Measurements from ENCODE around the gene OPCML. TPM values are rescaled to one million over a fixed set of nuclear protein-coding genes. Genes with fewer than 3 reads are reported as not detected.

The OPCML gene
- total RNA-seq, 1 experiment from 2014 or later, result 0.13 TPM

DNA sequence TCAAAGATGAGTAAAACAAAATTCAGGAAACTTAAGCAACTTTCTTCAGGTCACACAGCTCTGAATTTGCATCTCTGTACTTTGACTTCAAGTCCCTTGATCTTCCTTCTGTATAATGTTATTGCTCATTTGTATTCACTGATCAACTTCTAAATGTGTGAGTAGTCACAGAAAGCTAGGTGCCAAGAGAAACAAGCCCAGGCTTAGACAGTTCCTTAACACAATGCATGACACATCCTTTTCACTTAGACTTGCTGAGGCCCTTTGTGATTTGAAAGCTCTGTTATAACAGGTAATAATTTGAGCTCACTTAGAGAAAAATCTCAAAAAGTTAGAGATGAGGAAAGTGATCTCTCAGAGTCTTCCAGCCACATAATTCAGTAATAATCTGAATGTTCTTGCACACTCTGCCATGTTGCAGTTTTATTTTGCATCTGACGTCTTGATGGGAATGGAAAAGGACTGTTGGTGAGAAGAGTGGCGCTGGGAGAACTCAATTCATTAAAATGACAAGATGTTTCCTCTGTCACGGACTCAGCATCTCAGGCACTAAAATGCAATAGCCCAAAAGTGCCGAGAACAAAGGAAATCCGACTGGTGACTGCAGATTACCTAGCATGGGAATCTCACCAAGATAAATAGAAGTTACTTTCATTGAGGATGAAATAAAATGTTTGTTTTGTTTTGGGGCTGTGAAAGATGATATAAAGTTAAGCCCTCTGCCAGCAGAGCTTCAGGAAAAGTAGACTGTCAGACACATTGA lies 665.3 kb downstream of the OPCML start:
- CTCF ChIA-PET, result no interaction called here
- intact Hi-C loops (cut with micrococcal nuclease; ENCODE audit: unreplicated experiment), result no loop called here

DNA sequence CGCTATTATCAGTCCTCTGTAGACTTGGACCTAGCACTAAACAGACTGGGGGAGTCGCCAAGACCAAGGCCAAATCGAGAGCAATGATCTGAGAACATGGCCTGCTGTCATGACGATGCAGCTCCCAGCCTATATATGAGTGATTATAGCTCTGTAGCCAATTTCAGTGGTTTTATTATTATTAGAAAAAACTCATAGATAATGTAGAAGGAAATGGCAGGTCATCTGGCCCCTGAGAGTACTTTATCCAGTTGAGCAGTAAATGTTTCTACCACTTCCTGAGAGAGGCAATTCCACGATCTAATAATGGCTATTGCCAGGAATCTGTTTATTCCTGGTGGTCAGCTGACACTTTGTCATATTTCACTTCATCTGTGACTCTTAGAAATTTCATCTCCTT lies 666.7 kb downstream of the OPCML start:
- Histone ChIP-seq H3K27ac (ENCODE audit: low read depth, low read length, poor library complexity, severe bottlenecking) (no peak overlapping the region), H3K9me3 (ENCODE audit: low read depth, low read length, poor library complexity, severe bottlenecking) (no peaks in the 10 kb centered on the region), H3K4me1 (ENCODE audit: insufficient read depth, low read length, poor library complexity, severe bottlenecking) (no peaks in the 10 kb centered on the region), H3K36me3 (ENCODE audit: insufficient read depth, low read length, poor library complexity, severe bottlenecking) (no peaks in the 10 kb centered on the region), H3K4me3 (ENCODE audit: low read depth, low read length, poor library complexity, severe bottlenecking) (no peak overlapping the region), H3K27me3 (replicated peaks; ENCODE audit: insufficient read depth, low read depth, low read length, poor library complexity) (peaks cover 2% of the 10 kb centered on the region)
- TF ChIP-seq, protein P1, sequence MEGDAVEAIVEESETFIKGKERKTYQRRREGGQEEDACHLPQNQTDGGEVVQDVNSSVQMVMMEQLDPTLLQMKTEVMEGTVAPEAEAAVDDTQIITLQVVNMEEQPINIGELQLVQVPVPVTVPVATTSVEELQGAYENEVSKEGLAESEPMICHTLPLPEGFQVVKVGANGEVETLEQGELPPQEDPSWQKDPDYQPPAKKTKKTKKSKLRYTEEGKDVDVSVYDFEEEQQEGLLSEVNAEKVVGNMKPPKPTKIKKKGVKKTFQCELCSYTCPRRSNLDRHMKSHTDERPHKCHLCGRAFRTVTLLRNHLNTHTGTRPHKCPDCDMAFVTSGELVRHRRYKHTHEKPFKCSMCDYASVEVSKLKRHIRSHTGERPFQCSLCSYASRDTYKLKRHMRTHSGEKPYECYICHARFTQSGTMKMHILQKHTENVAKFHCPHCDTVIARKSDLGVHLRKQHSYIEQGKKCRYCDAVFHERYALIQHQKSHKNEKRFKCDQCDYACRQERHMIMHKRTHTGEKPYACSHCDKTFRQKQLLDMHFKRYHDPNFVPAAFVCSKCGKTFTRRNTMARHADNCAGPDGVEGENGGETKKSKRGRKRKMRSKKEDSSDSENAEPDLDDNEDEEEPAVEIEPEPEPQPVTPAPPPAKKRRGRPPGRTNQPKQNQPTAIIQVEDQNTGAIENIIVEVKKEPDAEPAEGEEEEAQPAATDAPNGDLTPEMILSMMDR (conservative IDR thresholded peaks at IDR 0.05; ENCODE audit: low read depth, low read length), result no peak
- no peak for TF ChIP-seq EZH2 (IDR thresholded peaks at IDR 0.05; ENCODE audit: borderline replicate concordance, low read depth, low read length, poor library complexity, severe bottlenecking)
- intact Hi-C loops (cut with micrococcal nuclease; ENCODE audit: unreplicated experiment), result no loop called here
- DNase-seq (ENCODE audit: low spot score), result no peak
- ChIA-PET CTCF (no interaction called here), POLR2A (ENCODE audit: low non-redundant PET) (no interaction called here)
- no TSS peak for BruUV-seq (replicated peaks)

More for the DNA sequence above, 665.3 kb downstream of the OPCML start:
- Histone ChIP-seq H3K4me3 (ENCODE audit: low read depth, low read length, poor library complexity, severe bottlenecking) (no peak overlapping the region), H3K27ac (ENCODE audit: low read depth, low read length, poor library complexity, severe bottlenecking) (no peak overlapping the region), H3K27me3 (replicated peaks; ENCODE audit: insufficient read depth, low read depth, low read length, poor library complexity) (peaks cover 6% of the 10 kb centered on the region), H3K36me3 (ENCODE audit: insufficient read depth, low read length, poor library complexity, severe bottlenecking) (no peaks in the 10 kb centered on the region), H3K9me3 (ENCODE audit: low read depth, low read length, poor library complexity, severe bottlenecking) (no peaks in the 10 kb centered on the region), H3K4me1 (ENCODE audit: insufficient read depth, low read length, poor library complexity, severe bottlenecking) (no peaks in the 10 kb centered on the region)
- POLR2A ChIA-PET (ENCODE audit: low non-redundant PET), result no interaction called here
- BruUV-seq (replicated peaks), result no TSS peak
- TF ChIP-seq EZH2 (IDR thresholded peaks at IDR 0.05; ENCODE audit: borderline replicate concordance, low read depth, low read length, poor library complexity, severe bottlenecking), result no peak
- TF ChIP-seq, protein P1 (conservative IDR thresholded peaks at IDR 0.05; ENCODE audit: low read depth, low read length), result no peak
- no peak for DNase-seq (ENCODE audit: low spot score)

DNA sequence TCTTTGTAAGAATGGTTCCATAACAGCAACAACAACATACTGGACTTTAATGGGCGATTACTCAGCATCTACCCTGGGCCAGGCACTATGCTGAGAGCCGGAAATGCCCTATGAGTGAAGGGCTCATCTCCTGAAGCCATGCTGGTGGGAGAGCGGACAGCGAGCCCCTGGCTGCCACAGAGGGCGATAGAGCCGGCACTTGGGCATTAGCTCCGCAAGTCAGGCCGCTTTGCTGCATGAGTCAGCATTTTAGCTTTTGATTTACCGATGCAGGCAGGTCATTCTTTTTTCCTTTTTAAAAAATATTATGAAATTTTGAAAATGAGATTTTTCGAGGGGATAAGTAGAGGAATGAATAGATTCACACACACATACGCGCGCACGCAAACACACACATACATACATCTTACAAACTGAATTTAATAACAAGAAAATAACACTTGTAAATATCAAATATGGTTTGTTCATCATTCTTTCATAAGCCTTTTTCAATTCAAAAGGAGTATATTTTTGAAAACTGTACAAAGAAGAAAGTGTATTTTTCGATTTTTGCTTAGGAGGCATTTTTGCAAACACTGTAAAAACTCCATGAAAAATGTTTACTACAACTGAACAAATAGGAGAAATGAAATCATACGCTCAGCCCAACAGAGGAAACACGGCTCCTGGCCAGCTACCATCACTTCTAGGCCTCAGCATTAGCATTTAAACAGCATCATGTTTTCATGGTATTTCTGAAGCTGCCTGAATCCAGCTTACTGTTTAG lies 667.3 kb downstream of the OPCML start:
- DNase-seq (ENCODE audit: low spot score), result no peak
- Histone ChIP-seq H3K9me3 (ENCODE audit: low read depth, low read length, poor library complexity, severe bottlenecking) (no peaks in the 10 kb centered on the region), H3K27ac (ENCODE audit: low read depth, low read length, poor library complexity, severe bottlenecking) (no peak overlapping the region), H3K4me3 (ENCODE audit: low read depth, low read length, poor library complexity, severe bottlenecking) (no peak overlapping the region), H3K27me3 (replicated peaks; ENCODE audit: insufficient read depth, low read depth, low read length, poor library complexity) (peaks cover 3% of the 10 kb centered on the region), H3K4me1 (ENCODE audit: insufficient read depth, low read length, poor library complexity, severe bottlenecking) (no peaks in the 10 kb centered on the region), H3K36me3 (ENCODE audit: insufficient read depth, low read length, poor library complexity, severe bottlenecking) (no peaks in the 10 kb centered on the region)
- intact Hi-C loops (cut with micrococcal nuclease; ENCODE audit: unreplicated experiment), result no loop called here
- TF ChIP-seq, protein P1 (conservative IDR thresholded peaks at IDR 0.05; ENCODE audit: low read depth, low read length), result no peak
- TF ChIP-seq EZH2 (IDR thresholded peaks at IDR 0.05; ENCODE audit: borderline replicate concordance, low read depth, low read length, poor library complexity, severe bottlenecking), result no peak
- ChIA-PET POLR2A (ENCODE audit: low non-redundant PET) (no interaction called here), CTCF (no interaction called here)
- BruUV-seq (replicated peaks), result no TSS peak

Measured in A673 (cell line).